KMS-11 (cell line): ENCODE results near the gene ATXN2.
A peak's percentile ranks its signal among the peaks of the same experiment; 100 is the strongest.
"Not testable (repeated sequence)": the region's sequence is repeated elsewhere in the genome, so short reads cannot be mapped to it uniquely, and the experiment has no call there.

Experiments
- H2AFZ ChIP-seq: fragments of 200-600 bp; sonication (generic); 2 replicates; pipeline ENCODE4 v1.6.1; 2016; ENCODE audit warnings: antibody characterized with exemption, mixed run types, low read depth
- H3K27ac ChIP-seq: fragments of 200-600 bp; sonication (generic); 2 replicates; pipeline ENCODE4 v1.6.1; 2016; ENCODE audit warnings: mild to moderate bottlenecking, mixed run types
- H3K27me3 ChIP-seq: fragments of 200-600 bp; sonication (generic); 2 replicates; pipeline ENCODE4 v1.6.1; 2017; ENCODE audit warnings: mild to moderate bottlenecking, low read depth, mixed run types, moderate library complexity; ENCODE audit not compliant: insufficient read depth
- H3K36me3 ChIP-seq: fragments of 200-600 bp; sonication (generic); 2 replicates; pipeline ENCODE4 v1.6.1; 2017; ENCODE audit warnings: mild to moderate bottlenecking, mixed run types; ENCODE audit not compliant: insufficient read depth
- H3K4me1 ChIP-seq: fragments of 200-600 bp; sonication (generic); 2 replicates; pipeline ENCODE4 v1.6.1; 2016; ENCODE audit warnings: mild to moderate bottlenecking, low read depth, mixed run types; ENCODE audit not compliant: poor library complexity, severe bottlenecking
- H3K4me2 ChIP-seq: fragments of 200-600 bp; sonication (generic); 2 replicates; pipeline ENCODE4 v1.7.0; 2016; ENCODE audit warnings: mild to moderate bottlenecking, mixed run types
- H3K4me3 ChIP-seq: fragments of 200-600 bp; sonication (generic); IDR thresholded peaks from 2 replicates; pipeline ENCODE4 v1.6.1; 2017; ENCODE audit warnings: low read depth, low read length, mixed read lengths; ENCODE audit not compliant: insufficient read depth
- H3K79me2 ChIP-seq: fragments of 200-600 bp; sonication (generic); 2 replicates; pipeline ENCODE4 v1.6.1; 2016; ENCODE audit warnings: low read depth, mixed run types; ENCODE audit not compliant: insufficient read depth
- H3K9ac ChIP-seq: fragments of 200-600 bp; sonication (generic); 2 replicates; pipeline ENCODE4 v1.6.1; 2016; ENCODE audit warnings: mild to moderate bottlenecking, mixed run types
- H4K20me1 ChIP-seq: fragments of 200-600 bp; sonication (generic); 2 replicates; pipeline ENCODE4 v1.6.1; 2016; ENCODE audit warnings: mild to moderate bottlenecking, mixed run types; ENCODE audit not compliant: insufficient read depth
- TF ChIP-seq, protein P1 (sequence below): fragments of 200-600 bp; sonication (generic); conservative IDR thresholded peaks from 2 replicates; pipeline ENCODE4 v1.6.1; 2017; ENCODE audit warnings: low read depth, mild to moderate bottlenecking, antibody characterized with exemption, low read length, moderate library complexity, mixed read lengths

The ATXN2 gene

GRCh38 chr12:111405149-111405858, 193.8 kb downstream of the ATXN2 start:
- Histone ChIP-seq H3K4me1 (peaks cover 57% of the 10 kb centered on the region), H3K4me3 (no peak overlapping the region), H3K79me2 (peaks cover 43% of the 10 kb centered on the region), H3K4me2 (peak overlapping the region; percentile 93), H4K20me1 (no peaks in the 10 kb centered on the region), H3K36me3 (no peaks in the 10 kb centered on the region), H2AFZ (peak overlapping the region; percentile 14; the same call in 1 of the 2 replicates), H3K27me3 (no peaks in the 10 kb centered on the region), H3K9ac (peak overlapping the region; percentile 52; the same call in 1 of the 2 replicates), H3K27ac (peak overlapping the region; percentile 76)
- TF ChIP-seq, protein P1, sequence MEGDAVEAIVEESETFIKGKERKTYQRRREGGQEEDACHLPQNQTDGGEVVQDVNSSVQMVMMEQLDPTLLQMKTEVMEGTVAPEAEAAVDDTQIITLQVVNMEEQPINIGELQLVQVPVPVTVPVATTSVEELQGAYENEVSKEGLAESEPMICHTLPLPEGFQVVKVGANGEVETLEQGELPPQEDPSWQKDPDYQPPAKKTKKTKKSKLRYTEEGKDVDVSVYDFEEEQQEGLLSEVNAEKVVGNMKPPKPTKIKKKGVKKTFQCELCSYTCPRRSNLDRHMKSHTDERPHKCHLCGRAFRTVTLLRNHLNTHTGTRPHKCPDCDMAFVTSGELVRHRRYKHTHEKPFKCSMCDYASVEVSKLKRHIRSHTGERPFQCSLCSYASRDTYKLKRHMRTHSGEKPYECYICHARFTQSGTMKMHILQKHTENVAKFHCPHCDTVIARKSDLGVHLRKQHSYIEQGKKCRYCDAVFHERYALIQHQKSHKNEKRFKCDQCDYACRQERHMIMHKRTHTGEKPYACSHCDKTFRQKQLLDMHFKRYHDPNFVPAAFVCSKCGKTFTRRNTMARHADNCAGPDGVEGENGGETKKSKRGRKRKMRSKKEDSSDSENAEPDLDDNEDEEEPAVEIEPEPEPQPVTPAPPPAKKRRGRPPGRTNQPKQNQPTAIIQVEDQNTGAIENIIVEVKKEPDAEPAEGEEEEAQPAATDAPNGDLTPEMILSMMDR = peak; percentile 42

DNA sequence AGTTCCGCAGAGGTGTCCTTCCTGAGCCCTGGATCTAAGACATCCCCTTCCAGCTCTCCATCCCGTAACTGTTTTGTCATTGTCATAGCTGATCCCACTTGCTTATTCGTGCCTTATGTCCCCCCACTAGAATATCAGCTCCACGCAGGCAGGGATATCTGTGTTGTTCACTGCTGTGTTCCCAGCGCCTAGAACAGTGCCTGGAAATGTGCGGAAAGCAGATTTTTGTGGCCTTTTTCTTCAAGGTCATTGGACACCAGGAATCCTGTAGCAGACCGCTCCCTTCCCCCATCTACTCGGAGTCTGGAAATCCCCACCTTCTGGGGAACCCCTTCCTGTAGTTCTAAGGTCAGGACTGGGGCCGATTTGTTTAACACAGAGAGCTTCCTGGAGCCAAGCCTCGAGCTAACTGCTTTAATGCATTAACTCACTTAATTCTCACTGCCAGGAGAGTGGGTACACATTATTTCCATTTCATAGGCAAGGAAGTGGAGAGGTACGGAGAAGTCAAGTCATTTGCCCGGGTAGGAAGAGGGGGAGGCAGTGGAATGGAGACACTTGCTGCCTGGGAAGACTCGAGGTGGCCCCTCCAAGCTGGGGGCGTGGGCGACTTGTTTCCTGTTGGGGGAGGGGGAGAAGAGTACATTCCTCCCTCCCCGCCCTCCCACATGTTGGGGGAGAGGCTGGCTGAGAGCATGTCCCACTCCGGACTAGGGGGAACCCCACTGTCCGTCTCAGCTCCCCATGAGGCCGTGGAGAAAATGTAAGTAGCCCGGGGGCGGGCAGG, 194.6 kb downstream of the ATXN2 start:
- TF ChIP-seq, protein P1 = no peak
- Histone ChIP-seq H3K36me3 (no peaks in the 10 kb centered on the region), H3K9ac (peak overlapping the region; percentile 52; the same call in 1 of the 2 replicates), H3K4me2 (peak overlapping the region; percentile 93), H3K79me2 (peaks cover 36% of the 10 kb centered on the region), H2AFZ (peak overlapping the region; percentile 14; the same call in 1 of the 2 replicates), H3K27me3 (no peaks in the 10 kb centered on the region), H4K20me1 (no peaks in the 10 kb centered on the region), H3K4me1 (peaks cover 51% of the 10 kb centered on the region), H3K4me3 (no peak overlapping the region), H3K27ac (peak overlapping the region; percentile 76)

- not testable (repeated sequence) for H3K4me3 ChIP-seq, H4K20me1 ChIP-seq, H3K27me3 ChIP-seq, H3K36me3 ChIP-seq
- Histone ChIP-seq H3K9ac (peak overlapping the region; percentile 22; the same call in 1 of the 2 replicates), H2AFZ (peak overlapping the region; percentile 18; the same call in 1 of the 2 replicates), H3K4me1 (peaks cover 31% of the 10 kb centered on the region), H3K4me2 (peak overlapping the region; percentile 93), H3K27ac (peak overlapping the region; percentile 76; the same call in 1 of the 2 replicates), H3K79me2 (peaks cover 15% of the 10 kb centered on the region)
These were observed 196.7 kb downstream of the ATXN2 start for GRCh38 chr12:111402490-111402824.
